Ovary (tissue), 3 donors: Measurements from ENCODE around the gene TDRKH.

ENCODE experiments used
- POLR2A ChIP-seq: fragments of 450-650 bp; IDR thresholded peaks from one replicate; pipeline ENCODE4 v1.6.1; 2017; ENCODE audit warnings: antibody characterized with exemption, mild to moderate bottlenecking, moderate library complexity
- TF ChIP-seq, protein P1 (sequence below), 3 donors: fragments of 450-650 bp in 2 of 3; fragments of 200-600 bp in 1 of 3; IDR thresholded peaks; one replicate each; pipeline versions ENCODE4 v1.5.1 to v1.8.0; 2016 to 2022; ENCODE audit warnings: antibody characterized with exemption in 3 of 3, mild to moderate bottlenecking in 1 of 3
- donor health status: DM: no; HTN: no; CAD: no.

DNA sequence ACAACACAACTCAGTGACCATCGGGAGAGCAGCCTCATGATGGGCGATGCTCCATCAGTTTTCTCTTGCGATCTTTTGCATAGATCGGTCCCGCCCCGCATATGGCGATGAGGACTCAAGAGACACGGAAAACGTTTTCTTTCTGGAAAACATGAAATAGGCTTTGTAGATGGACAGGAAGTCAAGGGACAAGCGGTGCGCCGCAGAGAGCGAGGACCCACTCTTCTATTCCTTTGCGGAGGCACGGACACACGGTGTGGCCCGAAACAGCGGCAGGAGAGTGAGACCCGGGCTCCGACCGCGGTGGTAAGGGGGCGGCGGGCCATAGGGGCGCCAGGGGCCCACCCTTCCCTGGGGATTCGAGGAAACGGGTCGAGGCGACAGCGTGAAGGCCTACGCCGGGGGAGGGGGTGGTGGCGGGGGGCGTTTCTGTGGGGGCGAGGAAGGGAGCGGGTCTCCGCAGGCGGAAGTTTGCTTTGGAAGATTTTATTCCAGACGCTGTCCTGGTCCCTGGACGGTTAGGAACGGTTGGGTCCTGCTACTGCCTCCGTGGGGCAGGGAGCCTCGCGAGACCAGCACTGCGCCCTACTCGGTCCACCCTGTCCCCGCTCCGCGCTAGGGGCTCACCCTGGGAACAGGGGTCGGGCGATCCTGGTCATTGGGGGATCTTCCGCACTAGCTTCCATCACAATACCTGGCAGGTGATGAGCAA, 796 bp upstream of the TDRKH start:
- TF ChIP-seq, protein P1, sequence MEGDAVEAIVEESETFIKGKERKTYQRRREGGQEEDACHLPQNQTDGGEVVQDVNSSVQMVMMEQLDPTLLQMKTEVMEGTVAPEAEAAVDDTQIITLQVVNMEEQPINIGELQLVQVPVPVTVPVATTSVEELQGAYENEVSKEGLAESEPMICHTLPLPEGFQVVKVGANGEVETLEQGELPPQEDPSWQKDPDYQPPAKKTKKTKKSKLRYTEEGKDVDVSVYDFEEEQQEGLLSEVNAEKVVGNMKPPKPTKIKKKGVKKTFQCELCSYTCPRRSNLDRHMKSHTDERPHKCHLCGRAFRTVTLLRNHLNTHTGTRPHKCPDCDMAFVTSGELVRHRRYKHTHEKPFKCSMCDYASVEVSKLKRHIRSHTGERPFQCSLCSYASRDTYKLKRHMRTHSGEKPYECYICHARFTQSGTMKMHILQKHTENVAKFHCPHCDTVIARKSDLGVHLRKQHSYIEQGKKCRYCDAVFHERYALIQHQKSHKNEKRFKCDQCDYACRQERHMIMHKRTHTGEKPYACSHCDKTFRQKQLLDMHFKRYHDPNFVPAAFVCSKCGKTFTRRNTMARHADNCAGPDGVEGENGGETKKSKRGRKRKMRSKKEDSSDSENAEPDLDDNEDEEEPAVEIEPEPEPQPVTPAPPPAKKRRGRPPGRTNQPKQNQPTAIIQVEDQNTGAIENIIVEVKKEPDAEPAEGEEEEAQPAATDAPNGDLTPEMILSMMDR (IDR thresholded peaks at IDR 0.05), result no peak
- no peak for TF ChIP-seq POLR2A
